ENCODE data around the gene AP2S1. TPM values are rescaled to one million over a fixed set of nuclear protein-coding genes. Genes with fewer than 3 reads are reported as not detected.

AP2S1 gene
- total and polyA plus RNA-seq, 2 of the 8 experiments (the other 6 are each of a cell fraction or from before 2014, with no cell fraction given), result 195 to 211 TPM

- TF ChIP-seq SIN3A (conservative IDR thresholded peaks at IDR 0.05 in 1 of 2, IDR thresholded peaks at IDR 0.05 in 1 of 2; ENCODE audit: low read depth in 1 of 2, low read length in 2 of 2) (peak; percentile 91 to 93; a peak in 3 of 4 replicates), CREB1 (IDR thresholded peaks at IDR 0.05) (no peak), GTF2F1 (IDR thresholded peaks at IDR 0.05; ENCODE audit: borderline replicate concordance, low read depth, low read length) (peak; percentile 89), TBP (IDR thresholded peaks at IDR 0.05; ENCODE audit: low read depth, low read length) (peak; percentile 98), HDAC2 (IDR thresholded peaks at IDR 0.05; ENCODE audit: borderline replicate concordance in 1 of 2, low read depth in 2 of 2, low read length in 2 of 2) (no peak; a peak in 1 of 4 replicates), POLR2A (IDR thresholded peaks at IDR 0.05; ENCODE audit: control extremely low read depth in 1 of 2, low read depth in 2 of 2, low read length in 2 of 2) (peak; percentile 99), TEAD4 (IDR thresholded peaks at IDR 0.05; ENCODE audit: low read depth, low read length) (no peak), RAD21 (IDR thresholded peaks at IDR 0.05 in 1 of 2, conservative IDR thresholded peaks at IDR 0.05 in 1 of 2; ENCODE audit: low read depth in 2 of 2, low read length in 2 of 2) (no peak; a peak in 1 of 4 replicates), PHF8 (conservative IDR thresholded peaks at IDR 0.05; ENCODE audit: low read depth, low read length) (peak; percentile 92), CHD2 (IDR thresholded peaks at IDR 0.05; ENCODE audit: low read length) (0 out of 2 replicates have a peak, but pooled peaks have one; percentile 42), SP1 (IDR thresholded peaks at IDR 0.05; ENCODE audit: low read depth, low read length) (peak; percentile 79), POLR2AphosphoS5 (IDR thresholded peaks at IDR 0.05; ENCODE audit: low read depth, low read length) (peak; percentile 99), CTBP2 (IDR thresholded peaks at IDR 0.05; ENCODE audit: borderline replicate concordance, insufficient read depth, insufficient read length, low read length) (peak; percentile 51)
- TF ChIP-seq, protein P1, sequence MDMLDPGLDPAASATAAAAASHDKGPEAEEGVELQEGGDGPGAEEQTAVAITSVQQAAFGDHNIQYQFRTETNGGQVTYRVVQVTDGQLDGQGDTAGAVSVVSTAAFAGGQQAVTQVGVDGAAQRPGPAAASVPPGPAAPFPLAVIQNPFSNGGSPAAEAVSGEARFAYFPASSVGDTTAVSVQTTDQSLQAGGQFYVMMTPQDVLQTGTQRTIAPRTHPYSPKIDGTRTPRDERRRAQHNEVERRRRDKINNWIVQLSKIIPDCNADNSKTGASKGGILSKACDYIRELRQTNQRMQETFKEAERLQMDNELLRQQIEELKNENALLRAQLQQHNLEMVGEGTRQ (IDR thresholded peaks at IDR 0.05; ENCODE audit: low read length), result no peak
- TF ChIP-seq, protein P2, sequence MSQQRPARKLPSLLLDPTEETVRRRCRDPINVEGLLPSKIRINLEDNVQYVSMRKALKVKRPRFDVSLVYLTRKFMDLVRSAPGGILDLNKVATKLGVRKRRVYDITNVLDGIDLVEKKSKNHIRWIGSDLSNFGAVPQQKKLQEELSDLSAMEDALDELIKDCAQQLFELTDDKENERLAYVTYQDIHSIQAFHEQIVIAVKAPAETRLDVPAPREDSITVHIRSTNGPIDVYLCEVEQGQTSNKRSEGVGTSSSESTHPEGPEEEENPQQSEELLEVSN (IDR thresholded peaks at IDR 0.05), result peak; percentile 98
Observed at GRCh38 chr19:46788262-46788967, 62.2 kb downstream of the AP2S1 start, which contains the start of gene SLC1A5 (continued).

Data from H1 (cell line).